PC-3 (cell line): ENCODE measurements around the gene FAS. TPM values are rescaled to one million over a fixed set of nuclear protein-coding genes. Genes with fewer than 3 reads are reported as not detected.

Experiments
- ATAC-seq: fragments of 200-7000 bp; cut with Tn5 transposase; 2 replicates; pipeline ENCODE4 v1.9.1; 2020; ENCODE audit warnings: mild to moderate bottlenecking, moderate library complexity
- BruUV-seq: library from RNA; stranded (reverse); fragments of 400-500 nt; replicated peaks from 2 replicates; lab custom pipeline; 2021; lab: Mats Ljungman, UMichigan
- CTCF ChIA-PET: fragments of 300-600 bp; sonication (Branson Sonifier 250); formaldehyde crosslinking; loops from one replicate; lab custom pipeline; 2022; ENCODE audit warnings: antibody characterized with exemption; lab: Charles Lee
- POLR2A ChIA-PET: fragments of 300-600 bp; sonication (Branson Sonifier 250); formaldehyde crosslinking; loops from one replicate; lab custom pipeline; 2022; ENCODE audit warnings: antibody characterized with exemption; ENCODE audit not compliant: unreplicated experiment; lab: Charles Lee
- DNase-seq: peaks from one replicate; pipeline ENCODE4 v3.0.0-alpha.2; 2015
- H2AFZ ChIP-seq: fragments of 300-600 bp; sonication (generic); 2 replicates; pipeline ENCODE4 v1.6.0; 2016; ENCODE audit warnings: antibody characterized with exemption, low read length
- H3F3A ChIP-seq: fragments of 300-600 bp; sonication (generic); one replicate; pipeline ENCODE4 v1.6.0; 2017; ENCODE audit warnings: antibody characterized with exemption, low read length, control low read depth, mild to moderate bottlenecking; ENCODE audit not compliant: unreplicated experiment
- H3K27ac ChIP-seq: fragments of 300-600 bp; sonication (generic); 2 replicates; pipeline ENCODE4 v1.5.1; 2016; ENCODE audit warnings: mild to moderate bottlenecking, low read length
- H3K27me3 ChIP-seq: fragments of 300-600 bp; sonication (generic); 2 replicates; pipeline ENCODE4 v1.6.1; 2016; ENCODE audit warnings: low read length, mixed read lengths
- H3K36me3 ChIP-seq: fragments of 300-600 bp; sonication (generic); 2 replicates; pipeline ENCODE4 v1.6.1; 2016; ENCODE audit warnings: low read depth, mixed run types, low read length, mixed read lengths
- H3K4me1 ChIP-seq: fragments of 300-600 bp; sonication (generic); 2 replicates; pipeline ENCODE4 v1.5.1; 2016; ENCODE audit warnings: low read length; ENCODE audit not compliant: insufficient read depth
- H3K4me2 ChIP-seq: fragments of 300-600 bp; sonication (generic); 2 replicates; pipeline ENCODE4 v1.6.0; 2016; ENCODE audit warnings: low read length
- H3K4me3 ChIP-seq: fragments of 300-600 bp; sonication (generic); 2 replicates; pipeline ENCODE4 v1.5.1; 2016; ENCODE audit warnings: mild to moderate bottlenecking, low read length, mixed read lengths
- H3K79me2 ChIP-seq: fragments of 300-600 bp; sonication (generic); 2 replicates; pipeline ENCODE4 v1.6.1; 2017; ENCODE audit warnings: low read length, mixed read lengths
- H3K9ac ChIP-seq: fragments of 300-600 bp; sonication (generic); 2 replicates; pipeline ENCODE4 v1.6.0; 2016; ENCODE audit warnings: mild to moderate bottlenecking, low read length
- H3K9me2 ChIP-seq: fragments of 300-600 bp; sonication (generic); replicated peaks from 2 replicates; pipeline ENCODE4 v1.6.1; 2016; ENCODE audit warnings: mixed run types, low read length, mixed read lengths
- H3K9me3 ChIP-seq: fragments of 300-600 bp; sonication (generic); 2 replicates; pipeline ENCODE4 v1.6.1; 2016; ENCODE audit warnings: low read length, mixed read lengths
- H4K20me1 ChIP-seq: fragments of 300-600 bp; sonication (generic); 2 replicates; pipeline ENCODE4 v1.6.1; 2016; ENCODE audit warnings: low read length, mixed read lengths
- CTCF ChIP-seq: fragments of 300-600 bp; sonication (generic); conservative IDR thresholded peaks from 2 replicates; pipeline ENCODE4 v1.5.1; 2017; ENCODE audit warnings: antibody characterized with exemption, low read depth, mild to moderate bottlenecking, low read length
- EZH2 ChIP-seq: fragments of 300-600 bp; sonication (generic); IDR thresholded peaks from one replicate; pipeline ENCODE4 v1.6.1; 2017; ENCODE audit warnings: antibody characterized with exemption, mild to moderate bottlenecking, low read length; ENCODE audit not compliant: unreplicated experiment
- EZH2phosphoT487 ChIP-seq: fragments of 300-600 bp; sonication (generic); IDR thresholded peaks from 2 replicates; pipeline ENCODE4 v1.6.1; 2018; ENCODE audit warnings: mild to moderate bottlenecking, antibody characterized with exemption, low read length, borderline replicate concordance
- intact Hi-C: fragments of 100-400 bp; cut with micrococcal nuclease; formaldehyde crosslinking; loops from 2 replicates; pipeline ENCODE4 v1.9.0; 2023
- total RNA-seq: library from RNA; depleted of rRNA; stranded (reverse); fragments of >200 nt; gene quantifications from 2 replicates; pipeline ENCODE4 v1.2.3, GENCODE V29; 2014

The FAS gene
- total RNA-seq, 1 experiment from 2014 or later = 4.8 TPM

GRCh38 chr10:88979603-88980002, 11.0 kb upstream of the FAS start:
- Histone ChIP-seq H3K4me1 (no peaks in the 10 kb centered on the region), H3K27me3 (no peaks in the 10 kb centered on the region), H3K9me3 (no peaks in the 10 kb centered on the region), H3K4me2 (no peak overlapping the region), H3K9ac (no peak overlapping the region), H4K20me1 (no peaks in the 10 kb centered on the region), H3K27ac (no peak overlapping the region), H3K4me3 (no peak overlapping the region), H3F3A (no peaks in the 10 kb centered on the region), H3K36me3 (no peaks in the 10 kb centered on the region), H3K9me2 (no peaks in the 10 kb centered on the region), H3K79me2 (no peaks in the 10 kb centered on the region), H2AFZ (no peak overlapping the region)
- ChIA-PET CTCF (no interaction called here), POLR2A (no interaction called here)
- intact Hi-C loops = no loop called here
- ATAC-seq (no peak), DNase-seq (no peak)
- no peak for TF ChIP-seq EZH2phosphoT487
- TF ChIP-seq EZH2 = no peak
- TF ChIP-seq CTCF = no peak
- no TSS peak for BruUV-seq

- DNase-seq (no peak), ATAC-seq (no peak)
- H3K9me2 ChIP-seq = no peaks in the 10 kb centered on the region
- H3K9me3 ChIP-seq = no peaks in the 10 kb centered on the region
- H3F3A ChIP-seq = no peaks in the 10 kb centered on the region
- no peaks in the 10 kb centered on the region for H3K79me2 ChIP-seq
- no peak overlapping the region for H3K9ac ChIP-seq
- H2AFZ ChIP-seq = no peak overlapping the region
- no peak overlapping the region for H3K4me2 ChIP-seq
- TF ChIP-seq EZH2phosphoT487 = no peak
- TF ChIP-seq CTCF = no peak
- TF ChIP-seq EZH2 = no peak
- no peak overlapping the region for H3K27ac ChIP-seq
- no peaks in the 10 kb centered on the region for H3K4me1 ChIP-seq
- intact Hi-C loops = no loop called here
- POLR2A ChIA-PET = no interaction called here
- CTCF ChIA-PET = interaction anchor here (0.7 kb wide), 1 partner anchor 75 kb away, joined by 4 read pairs; no protein-coding TSS in a partner anchor
- H3K4me3 ChIP-seq = no peak overlapping the region
- no TSS peak for BruUV-seq
- H4K20me1 ChIP-seq = no peaks in the 10 kb centered on the region
- no peaks in the 10 kb centered on the region for H3K36me3 ChIP-seq
- no peaks in the 10 kb centered on the region for H3K27me3 ChIP-seq
These were observed 10.4 kb upstream of the FAS start for GRCh38 chr10:88980247-88980646.

GRCh38 chr10:88980800-88981199, 9.8 kb upstream of the FAS start:
- Histone ChIP-seq H3K36me3 (no peaks in the 10 kb centered on the region), H3K27me3 (no peaks in the 10 kb centered on the region), H3K9me2 (no peaks in the 10 kb centered on the region), H3K9ac (no peak overlapping the region), H4K20me1 (no peaks in the 10 kb centered on the region), H3K4me1 (no peaks in the 10 kb centered on the region), H3K79me2 (no peaks in the 10 kb centered on the region), H3K9me3 (no peaks in the 10 kb centered on the region), H3K27ac (no peak overlapping the region), H3K4me3 (no peak overlapping the region), H3K4me2 (no peak overlapping the region), H3F3A (no peaks in the 10 kb centered on the region), H2AFZ (no peak overlapping the region)
- CTCF ChIA-PET = interaction anchor here (0.7 kb wide), 1 partner anchor 75 kb away, joined by 4 read pairs; no protein-coding TSS in a partner anchor
- POLR2A ChIA-PET = no interaction called here
- no peak for ATAC-seq
- no peak for DNase-seq
- intact Hi-C loops = no loop called here
- TF ChIP-seq CTCF = no peak
- no TSS peak for BruUV-seq
